CD14-positive monocyte (primary cell): ENCODE measurements around the gene GSE1. TPM values are rescaled to one million over a fixed set of nuclear protein-coding genes. Genes with fewer than 3 reads are reported as not detected.

Source experiments
- DNase-seq, 3 donors: peaks; one replicate each; pipeline ENCODE4 v3.0.0-alpha.2; 2011 to 2022
- H2AFZ ChIP-seq: 2 replicates; pipeline ENCODE4 v1.6.0; 2012; ENCODE audit warnings: mild to moderate bottlenecking, low read depth, low read length, inconsistent platforms; ENCODE audit not compliant: insufficient read depth, poor library complexity, severe bottlenecking
- H3K27ac ChIP-seq, 2 donors: 1 replicate in 1 of 2; 2 replicates in 1 of 2; pipeline ENCODE4 v1.5.1; 2012 to 2013; ENCODE audit warnings: low read length in 2 of 2, control low read depth in 1 of 2, inconsistent platforms in 1 of 2, low read depth in 1 of 2, mild to moderate bottlenecking in 1 of 2
- H3K27me3 ChIP-seq, 2 donors: one replicate each; pipeline versions ENCODE4 v1.6.0 to v1.6.1; 2011 to 2013; ENCODE audit warnings: low read length in 2 of 2; ENCODE audit not compliant: control insufficient read depth in 2 of 2, insufficient read depth in 2 of 2
- H3K36me3 ChIP-seq, 2 donors: replicated peaks in 1 of 2; 1 replicate in 1 of 2; 2 replicates in 1 of 2; pipeline versions ENCODE4 v1.5.1 to v1.6.1; 2012 to 2013; ENCODE audit warnings: low read length in 2 of 2, control low read depth in 1 of 2, inconsistent platforms in 1 of 2, mild to moderate bottlenecking in 1 of 2; ENCODE audit not compliant: insufficient read depth in 2 of 2, control insufficient read depth in 1 of 2
- H3K4me1 ChIP-seq, 2 donors: 1 replicate in 1 of 2; 2 replicates in 1 of 2; pipeline versions ENCODE4 v1.5.1 to v1.6.1; 2012 to 2013; ENCODE audit warnings: low read length in 2 of 2, control low read depth in 1 of 2, inconsistent platforms in 1 of 2, mild to moderate bottlenecking in 1 of 2, moderate library complexity in 1 of 2; ENCODE audit not compliant: insufficient read depth in 2 of 2, control insufficient read depth in 1 of 2
- H3K4me2 ChIP-seq: replicated peaks from 2 replicates; pipeline ENCODE3; 2012; ENCODE audit warnings: low read length, moderate library complexity, mild to moderate bottlenecking; ENCODE audit not compliant: poor library complexity, severe bottlenecking; ENCODE audit errors: extremely low read depth
- H3K4me3 ChIP-seq, 3 experiments: fragments of 200-600 bp in 1 of 3; sonication (generic) in 1 of 3; replicated peaks in 1 of 3; 1 replicate in 2 of 3; 2 replicates in 1 of 3; pipeline ENCODE4 v1.5.1; 2011 to 2013; ENCODE audit warnings: low read length in 3 of 3, mild to moderate bottlenecking in 3 of 3, control low read depth in 2 of 3, low read depth in 2 of 3, inconsistent platforms in 1 of 3, moderate library complexity in 1 of 3
- H3K79me2 ChIP-seq: 2 replicates; pipeline ENCODE4 v1.6.0; 2012; ENCODE audit warnings: mild to moderate bottlenecking, control low read depth, inconsistent platforms, low read length, moderate library complexity; ENCODE audit not compliant: insufficient read depth
- H3K9ac ChIP-seq: 2 replicates; pipeline ENCODE4 v1.6.0; 2017; ENCODE audit warnings: low read length, mild to moderate bottlenecking; ENCODE audit not compliant: insufficient read depth, poor library complexity, severe bottlenecking
- H3K9me3 ChIP-seq, 2 donors: replicated peaks in 1 of 2; 1 replicate in 1 of 2; 2 replicates in 1 of 2; pipeline versions ENCODE4 v1.5.1 to v1.6.1; 2012 to 2013; ENCODE audit warnings: low read length in 2 of 2, control low read depth in 1 of 2; ENCODE audit not compliant: control insufficient read depth in 1 of 2, insufficient read depth in 1 of 2
- H4K20me1 ChIP-seq: 2 replicates; pipeline ENCODE4 v1.6.0; 2012; ENCODE audit warnings: mild to moderate bottlenecking, low read length, control low read depth, moderate library complexity; ENCODE audit not compliant: insufficient read depth
- H3K27ac Mint-ChIP-seq, 7 donors: one replicate each; pipeline ENCODE4 v1.8.0; 2020; ENCODE audit warnings: mild to moderate bottlenecking in 7 of 7, mixed read lengths in 7 of 7, moderate library complexity in 6 of 7, inconsistent platforms in 2 of 7
- H3K27me3 Mint-ChIP-seq, 3 donors: one replicate each; pipeline ENCODE4 v1.8.0; 2021 to 2022; ENCODE audit warnings: low read depth in 3 of 3, mild to moderate bottlenecking in 3 of 3, mixed read lengths in 3 of 3, moderate library complexity in 3 of 3, inconsistent platforms in 1 of 3
- H3K36me3 Mint-ChIP-seq, 2 donors: one replicate each; pipeline ENCODE4 v1.8.0; 2020; ENCODE audit warnings: mixed read lengths in 2 of 2, inconsistent platforms in 1 of 2, mild to moderate bottlenecking in 1 of 2
- H3K4me1 Mint-ChIP-seq: one replicate; pipeline ENCODE4 v1.8.0; 2020; ENCODE audit warnings: mild to moderate bottlenecking, mixed read lengths
- H3K4me3 Mint-ChIP-seq, 2 donors: one replicate each; pipeline ENCODE4 v1.8.0; 2020; ENCODE audit warnings: mild to moderate bottlenecking in 2 of 2, mixed read lengths in 2 of 2, moderate library complexity in 1 of 2
- H3K9me3 Mint-ChIP-seq, 7 donors: one replicate each; pipeline ENCODE4 v1.8.0; 2020 to 2022; ENCODE audit warnings: mixed read lengths in 7 of 7, mild to moderate bottlenecking in 6 of 7, moderate library complexity in 6 of 7, inconsistent platforms in 2 of 7
- CTCF ChIP-seq: fragments of 200-600 bp; IDR thresholded peaks from one replicate; pipeline ENCODE4 v1.8.0; 2022; ENCODE audit warnings: antibody characterized with exemption, mild to moderate bottlenecking
- WGBS: methylation state at CpG from one replicate; pipeline ENCODE4 v1.1.5; 2013; ENCODE audit warnings: missing lambda C conversion rate; ENCODE audit not compliant: insufficient coverage; 5-methylcytosine and 5-hydroxymethylcytosine counted together
- intact Hi-C, 2 donors: fragments of 100-400 bp; cut with micrococcal nuclease; formaldehyde crosslinking; loops; one replicate each; pipeline versions ENCODE4 v1.15.0 to v1.15.1; 2023
- polyA plus RNA-seq, 3 donors: library from polyadenylated mRNA; depleted of rRNA in 1 of 3; unstranded in 2 of 3; stranded (reverse) in 1 of 3; fragments of 300-500 nt in 2 of 3; fragments of >200 nt in 1 of 3; fragmentation: Illumina TruSeq in 2 of 3; gene quantifications; 1 replicate in 2 of 3; 2 replicates in 1 of 3; pipeline ENCODE4 v1.2.3, GENCODE V29; 2012 to 2021

Gene GSE1
- polyA plus RNA-seq, 3 donors, result 0.67 to 38.9 (median 0.86) TPM

GRCh38 chr16:85674828-85675227, 61.7 kb downstream of the GSE1 start:
- H3K36me3 Mint-ChIP-seq, result peaks cover 70 to 96% of the 10 kb centered on the region in 2 donors
- no peaks in the 10 kb centered on the region for H4K20me1 ChIP-seq
- no peaks in the 10 kb centered on the region for H3K9me3 ChIP-seq
- no peak overlapping the region for H3K4me3 ChIP-seq
- no peak overlapping the region for H3K9ac ChIP-seq
- H3K27me3 ChIP-seq, result no peaks in the 10 kb centered on the region
- intact Hi-C loops, result no loop called here
- DNase-seq, result no peak
- no peaks in the 10 kb centered on the region for H3K9me3 Mint-ChIP-seq
- 88% methylated on average over 5 of the region's 6 CpGs for WGBS
- no peak overlapping the region for H3K4me3 Mint-ChIP-seq
- H3K4me2 ChIP-seq, result no peak overlapping the region
- no peak for TF ChIP-seq CTCF
- H3K27ac ChIP-seq, result peak overlapping the region in 1 of 2 donors; percentile 1
- no peaks in the 10 kb centered on the region for H3K4me1 ChIP-seq
- H3K27me3 Mint-ChIP-seq, result no peaks in the 10 kb centered on the region
- H3K36me3 ChIP-seq, result peaks cover 56 to 96% of the 10 kb centered on the region in 2 donors
- H3K79me2 ChIP-seq, result no peaks in the 10 kb centered on the region
- H3K27ac Mint-ChIP-seq, result peak overlapping the region in 2 of 7 donors; percentile 35 to 53
- H2AFZ ChIP-seq, result no peak overlapping the region
- no peaks in the 10 kb centered on the region for H3K4me1 Mint-ChIP-seq

- TF ChIP-seq CTCF, result peak; percentile 43
- Histone ChIP-seq H3K36me3 (peaks cover 52 to 92% of the 10 kb centered on the region in 2 donors), H3K27ac (no peak overlapping the region), H3K4me2 (no peak overlapping the region), H3K9ac (no peak overlapping the region), H3K27me3 (no peaks in the 10 kb centered on the region), H3K9me3 (no peaks in the 10 kb centered on the region), H2AFZ (no peak overlapping the region), H3K4me3 (no peak overlapping the region), H4K20me1 (no peaks in the 10 kb centered on the region), H3K4me1 (no peaks in the 10 kb centered on the region), H3K79me2 (no peaks in the 10 kb centered on the region)
- intact Hi-C loops, result no loop called here
- H3K27me3 Mint-ChIP-seq, result no peaks in the 10 kb centered on the region
- no peak overlapping the region for H3K4me3 Mint-ChIP-seq
- no peaks in the 10 kb centered on the region for H3K9me3 Mint-ChIP-seq
- H3K36me3 Mint-ChIP-seq, result peaks cover 66 to 94% of the 10 kb centered on the region in 2 donors
- 100% methylated on average over 2 of the region's 4 CpGs for WGBS
- peak in 1 of 3 donors; percentile 18 for DNase-seq
- peak overlapping the region in 3 of 7 donors; percentile 11 to 73 (median 53) for H3K27ac Mint-ChIP-seq
- no peaks in the 10 kb centered on the region for H3K4me1 Mint-ChIP-seq
These were observed 62.2 kb downstream of the GSE1 start for GRCh38 chr16:85675251-85675874.
